CD14-positive monocyte (primary cell): ENCODE data around the gene TIRAP. TPM values are rescaled to one million over a fixed set of nuclear protein-coding genes. Genes with fewer than 3 reads are reported as not detected.

Source experiments
- DNase-seq, 3 donors: peaks; one replicate each; pipeline ENCODE4 v3.0.0-alpha.2; 2011 to 2022
- H2AFZ ChIP-seq: 2 replicates; pipeline ENCODE4 v1.6.0; 2012; ENCODE audit warnings: mild to moderate bottlenecking, low read depth, low read length, inconsistent platforms; ENCODE audit not compliant: insufficient read depth, poor library complexity, severe bottlenecking
- H3K27ac ChIP-seq, 2 donors: 1 replicate in 1 of 2; 2 replicates in 1 of 2; pipeline ENCODE4 v1.5.1; 2012 to 2013; ENCODE audit warnings: low read length in 2 of 2, control low read depth in 1 of 2, inconsistent platforms in 1 of 2, low read depth in 1 of 2, mild to moderate bottlenecking in 1 of 2
- H3K27me3 ChIP-seq, 2 donors: one replicate each; pipeline versions ENCODE4 v1.6.0 to v1.6.1; 2011 to 2013; ENCODE audit warnings: low read length in 2 of 2; ENCODE audit not compliant: control insufficient read depth in 2 of 2, insufficient read depth in 2 of 2
- H3K36me3 ChIP-seq, 2 donors: replicated peaks in 1 of 2; 1 replicate in 1 of 2; 2 replicates in 1 of 2; pipeline versions ENCODE4 v1.5.1 to v1.6.1; 2012 to 2013; ENCODE audit warnings: low read length in 2 of 2, control low read depth in 1 of 2, inconsistent platforms in 1 of 2, mild to moderate bottlenecking in 1 of 2; ENCODE audit not compliant: insufficient read depth in 2 of 2, control insufficient read depth in 1 of 2
- H3K4me1 ChIP-seq, 2 donors: 1 replicate in 1 of 2; 2 replicates in 1 of 2; pipeline versions ENCODE4 v1.5.1 to v1.6.1; 2012 to 2013; ENCODE audit warnings: low read length in 2 of 2, control low read depth in 1 of 2, inconsistent platforms in 1 of 2, mild to moderate bottlenecking in 1 of 2, moderate library complexity in 1 of 2; ENCODE audit not compliant: insufficient read depth in 2 of 2, control insufficient read depth in 1 of 2
- H3K4me2 ChIP-seq: replicated peaks from 2 replicates; pipeline ENCODE3; 2012; ENCODE audit warnings: low read length, moderate library complexity, mild to moderate bottlenecking; ENCODE audit not compliant: poor library complexity, severe bottlenecking; ENCODE audit errors: extremely low read depth
- H3K4me3 ChIP-seq, 3 experiments: fragments of 200-600 bp in 1 of 3; sonication (generic) in 1 of 3; replicated peaks in 1 of 3; 1 replicate in 2 of 3; 2 replicates in 1 of 3; pipeline ENCODE4 v1.5.1; 2011 to 2013; ENCODE audit warnings: low read length in 3 of 3, mild to moderate bottlenecking in 3 of 3, control low read depth in 2 of 3, low read depth in 2 of 3, inconsistent platforms in 1 of 3, moderate library complexity in 1 of 3
- H3K79me2 ChIP-seq: 2 replicates; pipeline ENCODE4 v1.6.0; 2012; ENCODE audit warnings: mild to moderate bottlenecking, control low read depth, inconsistent platforms, low read length, moderate library complexity; ENCODE audit not compliant: insufficient read depth
- H3K9ac ChIP-seq: 2 replicates; pipeline ENCODE4 v1.6.0; 2017; ENCODE audit warnings: low read length, mild to moderate bottlenecking; ENCODE audit not compliant: insufficient read depth, poor library complexity, severe bottlenecking
- H3K9me3 ChIP-seq, 2 donors: replicated peaks in 1 of 2; 1 replicate in 1 of 2; 2 replicates in 1 of 2; pipeline versions ENCODE4 v1.5.1 to v1.6.1; 2012 to 2013; ENCODE audit warnings: low read length in 2 of 2, control low read depth in 1 of 2; ENCODE audit not compliant: control insufficient read depth in 1 of 2, insufficient read depth in 1 of 2
- H4K20me1 ChIP-seq: 2 replicates; pipeline ENCODE4 v1.6.0; 2012; ENCODE audit warnings: mild to moderate bottlenecking, low read length, control low read depth, moderate library complexity; ENCODE audit not compliant: insufficient read depth
- H3K27ac Mint-ChIP-seq, 7 donors: one replicate each; pipeline ENCODE4 v1.8.0; 2020; ENCODE audit warnings: mild to moderate bottlenecking in 7 of 7, mixed read lengths in 7 of 7, moderate library complexity in 6 of 7, inconsistent platforms in 2 of 7
- H3K27me3 Mint-ChIP-seq, 3 donors: one replicate each; pipeline ENCODE4 v1.8.0; 2021 to 2022; ENCODE audit warnings: low read depth in 3 of 3, mild to moderate bottlenecking in 3 of 3, mixed read lengths in 3 of 3, moderate library complexity in 3 of 3, inconsistent platforms in 1 of 3
- H3K36me3 Mint-ChIP-seq, 2 donors: one replicate each; pipeline ENCODE4 v1.8.0; 2020; ENCODE audit warnings: mixed read lengths in 2 of 2, inconsistent platforms in 1 of 2, mild to moderate bottlenecking in 1 of 2
- H3K4me1 Mint-ChIP-seq: one replicate; pipeline ENCODE4 v1.8.0; 2020; ENCODE audit warnings: mild to moderate bottlenecking, mixed read lengths
- H3K4me3 Mint-ChIP-seq, 2 donors: one replicate each; pipeline ENCODE4 v1.8.0; 2020; ENCODE audit warnings: mild to moderate bottlenecking in 2 of 2, mixed read lengths in 2 of 2, moderate library complexity in 1 of 2
- H3K9me3 Mint-ChIP-seq, 7 donors: one replicate each; pipeline ENCODE4 v1.8.0; 2020 to 2022; ENCODE audit warnings: mixed read lengths in 7 of 7, mild to moderate bottlenecking in 6 of 7, moderate library complexity in 6 of 7, inconsistent platforms in 2 of 7
- WGBS: methylation state at CpG from one replicate; pipeline ENCODE4 v1.1.5; 2013; ENCODE audit warnings: missing lambda C conversion rate; ENCODE audit not compliant: insufficient coverage; 5-methylcytosine and 5-hydroxymethylcytosine counted together
- intact Hi-C, 2 donors: fragments of 100-400 bp; cut with micrococcal nuclease; formaldehyde crosslinking; loops; one replicate each; pipeline versions ENCODE4 v1.15.0 to v1.15.1; 2023
- polyA plus RNA-seq, 3 donors: library from polyadenylated mRNA; depleted of rRNA in 1 of 3; unstranded in 2 of 3; stranded (reverse) in 1 of 3; fragments of 300-500 nt in 2 of 3; fragments of >200 nt in 1 of 3; fragmentation: Illumina TruSeq in 2 of 3; gene quantifications; 1 replicate in 2 of 3; 2 replicates in 1 of 3; pipeline ENCODE4 v1.2.3, GENCODE V29; 2012 to 2021
- TF ChIP-seq, protein P1 (sequence below): fragments of 200-600 bp; IDR thresholded peaks from one replicate; pipeline ENCODE4 v1.8.0; 2022; ENCODE audit warnings: antibody characterized with exemption, mild to moderate bottlenecking

Gene TIRAP
- polyA plus RNA-seq, 3 donors, result 7.0 to 13.8 (median 11.1) TPM

DNA sequence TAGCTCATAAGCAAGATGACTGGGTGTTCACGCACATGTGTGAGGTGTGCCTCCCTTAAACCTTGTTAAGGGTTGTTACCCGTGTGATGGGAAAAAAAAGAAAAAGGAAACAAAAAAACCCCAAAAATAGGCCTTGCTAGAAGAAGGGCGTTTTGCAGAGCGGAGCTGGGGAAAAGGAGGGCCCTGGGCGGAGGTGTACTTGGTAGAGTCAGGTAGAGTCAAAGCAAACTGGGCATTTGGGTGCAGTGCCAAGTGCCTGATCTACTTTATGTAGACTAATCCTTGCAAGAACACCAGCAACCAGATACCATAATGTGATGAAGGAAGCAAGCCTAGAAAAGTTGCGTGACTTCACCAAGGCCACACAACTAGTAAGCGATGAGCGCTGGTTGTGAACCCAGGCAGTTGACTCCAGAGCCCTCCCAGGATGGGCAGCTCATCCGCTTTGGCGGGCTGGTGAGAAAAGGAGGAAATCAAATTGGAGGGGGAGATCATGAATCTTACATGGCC lies 1.2 kb upstream of the TIRAP start:
- WGBS, result 100% methylated on average over 1 of the region's 10 CpGs
- H3K4me1 Mint-ChIP-seq, result peaks cover 57% of the 10 kb centered on the region
- H3K27ac ChIP-seq, result peak overlapping the region; percentile 93 to 96
- H3K27ac Mint-ChIP-seq, result peak overlapping the region; percentile 88 to 98 (median 95)
- intact Hi-C loops, result no loop called here
- H3K4me1 ChIP-seq, result peaks cover 49 to 60% of the 10 kb centered on the region in 2 donors
- H3K9me3 ChIP-seq, result no peaks in the 10 kb centered on the region
- peak overlapping the region; percentile 97 for H3K4me3 Mint-ChIP-seq
- peaks cover 0 to 2% (median 0%) of the 10 kb centered on the region in 7 donors for H3K9me3 Mint-ChIP-seq
- no peak overlapping the region for H2AFZ ChIP-seq
- H3K9ac ChIP-seq, result peak overlapping the region; percentile 89
- H3K79me2 ChIP-seq, result peaks cover 50% of the 10 kb centered on the region
- H3K4me3 ChIP-seq, result peak overlapping the region; percentile 66 to 85 (median 70)
- peak overlapping the region; percentile 80 for H3K4me2 ChIP-seq
- H3K27me3 ChIP-seq, result no peaks in the 10 kb centered on the region
- TF ChIP-seq, protein P1, sequence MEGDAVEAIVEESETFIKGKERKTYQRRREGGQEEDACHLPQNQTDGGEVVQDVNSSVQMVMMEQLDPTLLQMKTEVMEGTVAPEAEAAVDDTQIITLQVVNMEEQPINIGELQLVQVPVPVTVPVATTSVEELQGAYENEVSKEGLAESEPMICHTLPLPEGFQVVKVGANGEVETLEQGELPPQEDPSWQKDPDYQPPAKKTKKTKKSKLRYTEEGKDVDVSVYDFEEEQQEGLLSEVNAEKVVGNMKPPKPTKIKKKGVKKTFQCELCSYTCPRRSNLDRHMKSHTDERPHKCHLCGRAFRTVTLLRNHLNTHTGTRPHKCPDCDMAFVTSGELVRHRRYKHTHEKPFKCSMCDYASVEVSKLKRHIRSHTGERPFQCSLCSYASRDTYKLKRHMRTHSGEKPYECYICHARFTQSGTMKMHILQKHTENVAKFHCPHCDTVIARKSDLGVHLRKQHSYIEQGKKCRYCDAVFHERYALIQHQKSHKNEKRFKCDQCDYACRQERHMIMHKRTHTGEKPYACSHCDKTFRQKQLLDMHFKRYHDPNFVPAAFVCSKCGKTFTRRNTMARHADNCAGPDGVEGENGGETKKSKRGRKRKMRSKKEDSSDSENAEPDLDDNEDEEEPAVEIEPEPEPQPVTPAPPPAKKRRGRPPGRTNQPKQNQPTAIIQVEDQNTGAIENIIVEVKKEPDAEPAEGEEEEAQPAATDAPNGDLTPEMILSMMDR, result no peak
- peaks cover 23% of the 10 kb centered on the region for H4K20me1 ChIP-seq
- H3K36me3 ChIP-seq, result peaks cover under 1 to 15% of the 10 kb centered on the region in 2 donors
- H3K36me3 Mint-ChIP-seq, result peaks cover 21 to 24% of the 10 kb centered on the region in 2 donors
- DNase-seq, result no peak
- H3K27me3 Mint-ChIP-seq, result peaks cover 0 to 4% (median 2%) of the 10 kb centered on the region in 3 donors

GRCh38 chr11:126282361-126282735 lies 545 bp upstream of the TIRAP start:
- TF ChIP-seq, protein P1, result no peak

More at GRCh38 chr11:126282361-126282735, 545 bp upstream of the TIRAP start:
- Histone ChIP-seq H3K27ac (peak overlapping the region; percentile 93 to 96), H3K4me2 (peak overlapping the region; percentile 80), H3K4me1 (peaks cover 49 to 60% of the 10 kb centered on the region in 2 donors), H3K4me3 (peak overlapping the region; percentile 66 to 85 (median 70)), H4K20me1 (peaks cover 26% of the 10 kb centered on the region), H3K9ac (peak overlapping the region; percentile 89), H2AFZ (peak overlapping the region; percentile 72), H3K79me2 (peaks cover 55% of the 10 kb centered on the region), H3K27me3 (no peaks in the 10 kb centered on the region), H3K36me3 (peaks cover 3 to 16% of the 10 kb centered on the region in 2 donors), H3K9me3 (no peaks in the 10 kb centered on the region)
- under 1% methylated on average over 13 of the region's 15 CpGs for WGBS
- Mint-ChIP-seq H3K4me1 (peaks cover 57% of the 10 kb centered on the region), H3K36me3 (peaks cover 19 to 23% of the 10 kb centered on the region in 2 donors), H3K27me3 (peaks cover 0 to 4% (median 2%) of the 10 kb centered on the region in 3 donors), H3K4me3 (peak overlapping the region; percentile 97), H3K9me3 (peaks cover 0 to 2% (median 0%) of the 10 kb centered on the region in 7 donors), H3K27ac (peak overlapping the region; percentile 88 to 98 (median 95))
- intact Hi-C loops, result no loop called here
- DNase-seq, result peak in 2 of 3 donors; percentile 12 to 37
